Measurements from ENCODE around the gene CPAMD8. TPM values are rescaled to one million over a fixed set of nuclear protein-coding genes. Genes with fewer than 3 reads are reported as not detected.

The CPAMD8 gene
- total and polyA plus RNA-seq, 9 of the 15 experiments (the other 6 are each of a cell fraction or from before 2014, with no cell fraction given): 0.20 to 2.1 (median 1.3) TPM

DNA sequence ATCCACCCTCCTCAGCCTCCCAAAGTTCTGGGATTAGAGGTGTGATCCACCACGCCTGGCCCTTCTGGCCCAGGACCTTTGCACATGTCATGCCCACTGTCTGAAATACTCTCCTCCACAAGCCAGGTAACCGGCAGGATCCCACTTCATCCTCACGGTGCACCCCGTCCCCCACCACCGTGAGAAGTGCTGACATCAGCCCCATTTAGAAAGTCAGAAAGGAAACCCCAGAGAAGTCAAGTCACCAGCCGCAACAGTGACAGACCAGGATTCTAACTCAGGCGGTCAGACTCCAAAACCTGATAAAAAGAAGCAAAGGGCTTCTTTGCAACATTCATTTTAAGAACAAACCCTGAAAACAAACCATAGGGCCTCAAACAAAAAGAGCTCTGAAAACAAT lies 3.9 kb downstream of the CPAMD8 start:
- DNase-seq (ENCODE audit: extremely low read depth in 1 of 4, low spot score in 3 of 4) (no peak), FAIRE-seq (no peak), ATAC-seq (no peak)
- Histone ChIP-seq H3K4me2 (ENCODE audit: insufficient read depth, low read length) (no peak overlapping the region), H4K20me1 (replicated peaks; ENCODE audit: control insufficient read depth, insufficient read depth, low read length) (no peaks in the 10 kb centered on the region), H2AFZ (ENCODE audit: low read depth, low read length) (no peak overlapping the region), H3K27me3 (ENCODE audit: control insufficient read depth in 2 of 2, insufficient read depth in 2 of 2, low read length in 2 of 2) (peaks cover 9 to 20% of the 10 kb centered on the region in 2 experiments; a peak in 4 of 5 replicates), H3K79me2 (ENCODE audit: control insufficient read depth, insufficient read depth, low read length) (no peaks in the 10 kb centered on the region), H3K4me1 (replicated peaks in 1 of 2; ENCODE audit: control insufficient read depth in 2 of 2, insufficient read depth in 2 of 2, low read length in 2 of 2) (peaks cover 0 to 3% of the 10 kb centered on the region in 2 experiments; a peak in 2 of 5 replicates), H3K9me1 (ENCODE audit: control insufficient read depth, insufficient read depth, low read length) (no peaks in the 10 kb centered on the region), H3K4me3 (no peak overlapping the region), H3K9ac (ENCODE audit: insufficient read depth in 1 of 2, low read depth in 2 of 2, low read length in 2 of 2) (no peak overlapping the region), H3K9me3 (replicated peaks; ENCODE audit: control insufficient read depth, insufficient read depth, low read depth, low read length) (peaks cover 2% of the 10 kb centered on the region; the same call in 1 of the 2 replicates), H3K27ac (ENCODE audit: extremely low read depth, low read depth, low read length) (no peak overlapping the region), H3K36me3 (ENCODE audit: control insufficient read depth, insufficient read depth, low read length) (no peaks in the 10 kb centered on the region)
- BruUV-seq (replicated peaks): no TSS peak
- WGBS (ENCODE audit: insufficient coverage, low coverage, missing lambda C conversion rate): 2% methylated on average over 7 of the region's 7 CpGs
- POLR2A ChIA-PET: interaction anchor here (0.6 kb wide), 1 partner anchor 1024 kb away, joined by 3 read pairs; no protein-coding TSS in a partner anchor
- CTCF ChIA-PET (ENCODE audit: low intra/inter-chr PET ratio): no interaction called here
- TF ChIP-seq HLTF (IDR thresholded peaks at IDR 0.05): no peak
- TF ChIP-seq, protein P1, sequence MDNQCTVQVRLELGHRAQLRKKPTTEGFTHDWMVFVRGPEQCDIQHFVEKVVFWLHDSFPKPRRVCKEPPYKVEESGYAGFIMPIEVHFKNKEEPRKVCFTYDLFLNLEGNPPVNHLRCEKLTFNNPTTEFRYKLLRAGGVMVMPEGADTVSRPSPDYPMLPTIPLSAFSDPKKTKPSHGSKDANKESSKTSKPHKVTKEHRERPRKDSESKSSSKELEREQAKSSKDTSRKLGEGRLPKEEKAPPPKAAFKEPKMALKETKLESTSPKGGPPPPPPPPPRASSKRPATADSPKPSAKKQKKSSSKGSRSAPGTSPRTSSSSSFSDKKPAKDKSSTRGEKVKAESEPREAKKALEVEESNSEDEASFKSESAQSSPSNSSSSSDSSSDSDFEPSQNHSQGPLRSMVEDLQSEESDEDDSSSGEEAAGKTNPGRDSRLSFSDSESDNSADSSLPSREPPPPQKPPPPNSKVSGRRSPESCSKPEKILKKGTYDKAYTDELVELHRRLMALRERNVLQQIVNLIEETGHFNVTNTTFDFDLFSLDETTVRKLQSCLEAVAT (IDR thresholded peaks at IDR 0.05): no peak
- no peak for TF ChIP-seq ZNF696 (CRISPR knock-in tag; conservative IDR thresholded peaks at IDR 0.05)
- TF ChIP-seq CAMTA2 (CRISPR knock-in tag; conservative IDR thresholded peaks at IDR 0.05): no peak
- no peak for TF ChIP-seq BCOR (IDR thresholded peaks at IDR 0.05)
- TF ChIP-seq, protein P2, sequence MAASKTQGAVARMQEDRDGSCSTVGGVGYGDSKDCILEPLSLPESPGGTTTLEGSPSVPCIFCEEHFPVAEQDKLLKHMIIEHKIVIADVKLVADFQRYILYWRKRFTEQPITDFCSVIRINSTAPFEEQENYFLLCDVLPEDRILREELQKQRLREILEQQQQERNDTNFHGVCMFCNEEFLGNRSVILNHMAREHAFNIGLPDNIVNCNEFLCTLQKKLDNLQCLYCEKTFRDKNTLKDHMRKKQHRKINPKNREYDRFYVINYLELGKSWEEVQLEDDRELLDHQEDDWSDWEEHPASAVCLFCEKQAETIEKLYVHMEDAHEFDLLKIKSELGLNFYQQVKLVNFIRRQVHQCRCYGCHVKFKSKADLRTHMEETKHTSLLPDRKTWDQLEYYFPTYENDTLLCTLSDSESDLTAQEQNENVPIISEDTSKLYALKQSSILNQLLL (CRISPR knock-in tag; IDR thresholded peaks at IDR 0.05; ENCODE audit: borderline replicate concordance): no peak
- no peak for TF ChIP-seq ZNF124 (CRISPR knock-in tag; IDR thresholded peaks at IDR 0.05)
- in situ Hi-C loops (cut with MboI) (no loop called here), intact Hi-C loops (cut with micrococcal nuclease) (no loop called here)
